SHP77 treated with DMSO at 0.1 percent for 48 hours (cell line): ENCODE data around the gene BATF3.

Experiments used
- DNase-seq: peaks from one replicate; lab custom pipeline; 2025; lab: John Stamatoyannopoulos, UW

The BATF3 gene

GRCh38 chr1:212684521-212685090 is 15.0 kb downstream of the BATF3 start:
- DNase-seq = no peak

- DNase-seq = no peak
These were observed 15.6 kb downstream of the BATF3 start for GRCh38 chr1:212684076-212684475.

- DNase-seq = no peak
These were observed 16.3 kb downstream of the BATF3 start for GRCh38 chr1:212683357-212683722.

DNA sequence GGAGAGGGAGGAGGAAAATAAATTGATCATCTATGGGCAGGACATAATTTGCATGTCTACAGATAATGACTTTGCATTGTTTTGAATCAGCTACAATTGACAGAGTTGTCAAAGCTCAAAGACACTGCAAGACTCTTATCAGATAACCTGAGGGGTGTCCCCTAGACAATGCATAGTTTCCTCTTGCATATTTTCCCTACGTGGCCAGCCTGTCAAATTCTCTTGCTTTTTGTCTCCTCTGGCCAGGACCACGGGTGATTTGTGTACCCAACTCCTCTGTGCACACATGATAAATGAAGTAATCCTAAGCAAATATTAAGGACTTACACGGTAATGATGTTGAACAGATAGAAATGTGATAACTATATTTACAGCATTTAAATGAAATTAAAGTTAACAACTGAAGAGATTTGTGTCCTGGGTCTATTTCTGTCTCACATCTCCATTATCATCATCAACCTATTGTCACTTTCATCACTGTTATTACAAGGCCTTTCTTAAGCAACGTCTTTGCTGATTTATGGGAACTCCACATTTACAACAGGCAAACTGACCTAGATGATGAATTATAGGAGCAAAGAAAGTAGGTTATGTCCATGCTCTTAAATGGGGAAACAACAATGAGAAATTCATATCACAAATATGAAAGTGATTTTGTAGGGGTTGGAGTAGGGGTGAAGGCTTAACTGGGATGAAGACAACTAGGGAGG is 18.8 kb downstream of the BATF3 start:
- no peak for DNase-seq

GRCh38 chr1:212678456-212679410 is 20.9 kb downstream of the BATF3 start:
- no peak for DNase-seq

DNA sequence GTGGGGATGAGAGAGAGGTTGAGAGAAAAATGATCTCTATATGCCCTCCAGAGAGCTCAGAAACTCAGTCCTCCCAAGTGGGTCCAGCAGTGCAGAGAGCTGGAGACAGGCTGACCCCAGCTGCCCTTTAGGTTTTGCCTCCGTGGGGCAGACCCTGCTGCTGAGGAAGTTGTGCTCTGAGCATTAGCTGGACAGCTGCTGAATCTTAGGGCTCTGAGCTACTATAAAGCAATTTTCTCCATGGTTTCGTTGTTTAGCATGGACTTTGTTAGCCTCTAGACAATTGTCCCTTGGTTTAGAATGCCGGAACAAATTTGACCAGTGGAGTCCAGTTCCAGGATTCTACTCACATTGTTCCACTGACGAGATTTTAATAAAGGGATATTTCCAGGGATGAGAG is 22.1 kb downstream of the BATF3 start:
- DNase-seq = no peak

DNA sequence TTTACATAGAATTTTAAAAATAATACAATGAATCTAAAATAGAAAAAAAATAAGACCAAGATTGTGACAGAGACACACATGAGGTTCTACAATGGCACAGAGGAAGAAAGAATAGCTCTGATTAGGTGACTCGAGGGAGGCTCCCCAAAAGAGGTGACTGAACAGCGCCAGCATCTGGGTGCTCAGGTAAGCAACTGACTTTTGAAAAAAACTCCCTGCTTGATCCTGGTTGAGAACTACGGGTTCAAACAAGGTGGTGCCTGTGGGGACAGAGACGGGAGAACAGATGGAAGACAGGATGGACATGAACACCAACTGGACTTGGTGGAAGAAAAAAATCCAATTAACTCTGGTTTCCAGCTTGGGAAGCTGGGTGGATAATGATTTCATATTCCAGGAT is 22.5 kb downstream of the BATF3 start:
- no peak for DNase-seq

DNA sequence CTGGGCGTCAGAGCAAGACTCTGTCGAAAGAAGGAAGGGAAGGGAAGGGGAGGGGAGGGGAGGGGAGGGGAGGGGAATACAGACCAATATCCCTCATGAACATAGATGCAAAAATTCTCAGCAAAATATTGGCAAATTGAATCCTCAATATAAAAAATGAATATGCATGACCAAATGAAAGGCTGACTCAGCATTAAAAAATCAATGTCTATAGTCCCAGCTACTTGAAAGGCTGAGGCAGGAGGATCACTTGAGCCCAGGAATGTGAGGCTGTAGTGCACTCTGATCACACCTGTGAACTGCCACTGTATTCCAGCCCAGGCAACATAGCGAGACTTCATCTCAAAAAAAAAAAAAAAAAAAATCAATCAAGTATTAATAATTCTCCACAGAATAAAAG is 24.0 kb downstream of the BATF3 start:
- no peak for DNase-seq

DNA sequence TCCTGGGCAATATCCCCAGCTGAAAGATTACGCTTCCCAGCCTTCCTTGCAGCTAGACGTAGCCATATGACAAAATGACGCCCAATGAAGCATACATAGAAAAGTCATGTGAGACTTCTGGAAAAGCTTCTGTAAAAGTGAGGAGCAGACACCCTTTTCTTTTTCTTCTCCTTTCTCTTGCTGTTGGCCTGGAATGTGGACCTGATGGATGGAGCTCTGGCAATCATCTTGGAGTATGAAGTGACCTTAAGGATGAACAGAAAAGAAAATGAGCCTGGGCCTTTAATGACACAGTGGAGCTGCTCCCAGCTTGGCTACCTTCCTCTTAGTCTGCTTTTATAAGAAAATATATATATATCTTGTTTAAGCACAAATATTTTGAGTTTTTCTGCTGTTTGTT is 24.8 kb downstream of the BATF3 start:
- no peak for DNase-seq

GRCh38 chr1:212671342-212672031 is 28.2 kb downstream of the BATF3 start:
- peak; percentile 62 for DNase-seq

DNA sequence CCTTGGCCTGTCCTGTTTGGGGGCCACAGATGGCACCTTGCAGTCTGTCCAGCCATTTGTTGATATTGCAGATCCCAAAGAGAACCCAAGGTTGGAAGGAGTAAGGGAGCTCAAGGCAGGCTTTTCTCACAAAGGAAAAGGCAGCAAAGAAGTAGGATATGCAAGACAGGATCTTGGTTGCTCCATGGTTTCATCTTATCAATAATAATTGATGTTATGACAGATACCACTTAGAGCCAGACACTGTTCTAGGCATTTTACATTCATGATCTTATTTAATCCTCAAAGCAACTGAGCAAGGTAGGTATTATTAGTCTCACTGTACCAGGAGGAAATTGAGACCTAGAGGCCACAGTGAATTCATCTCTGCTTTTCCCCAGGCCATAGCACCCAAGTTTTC is 28.8 kb downstream of the BATF3 start:
- DNase-seq = no peak

DNA sequence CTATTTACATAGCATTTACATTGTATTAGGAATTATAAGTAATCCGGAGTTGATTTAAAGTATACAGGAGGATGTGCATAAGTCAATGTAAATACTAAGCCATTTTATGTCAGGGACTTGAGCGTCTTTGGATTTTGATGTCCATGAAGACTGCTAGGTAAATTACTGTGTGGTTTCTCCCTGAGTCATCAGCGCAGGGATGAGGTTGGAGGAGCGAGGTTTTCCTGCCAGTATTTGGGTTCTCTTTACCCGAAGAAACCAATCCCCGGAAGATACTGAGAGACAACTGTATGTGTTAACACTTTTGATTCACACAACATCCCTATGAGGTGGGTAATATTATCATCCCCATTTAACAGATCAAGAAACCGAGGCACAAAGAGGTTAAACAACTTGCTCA is 29.3 kb downstream of the BATF3 start:
- DNase-seq = no peak

GRCh38 chr1:212669600-212669999 is 30.0 kb downstream of the BATF3 start:
- no peak for DNase-seq

- DNase-seq = no peak
These were observed 30.5 kb downstream of the BATF3 start for GRCh38 chr1:212669102-212669501.

DNA sequence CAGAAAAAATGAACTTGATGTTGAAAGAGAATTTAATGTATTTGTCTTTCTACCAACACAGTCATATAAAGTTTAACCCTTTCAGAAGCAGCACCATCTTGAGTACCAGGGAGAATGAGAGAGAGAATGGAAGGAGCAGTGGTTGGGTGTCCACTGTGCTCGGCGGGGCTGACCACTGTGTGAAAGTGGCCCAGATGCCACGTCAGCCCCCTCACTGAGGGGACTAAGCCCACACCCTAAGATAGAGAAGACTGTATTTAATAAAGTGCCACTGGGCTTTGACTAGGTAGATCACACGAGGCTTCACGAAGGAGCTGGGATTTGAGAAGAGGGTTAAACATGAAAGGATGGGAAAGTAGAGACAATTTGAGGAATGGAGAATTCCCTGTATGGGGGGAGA is 31.2 kb downstream of the BATF3 start:
- no peak for DNase-seq

DNA sequence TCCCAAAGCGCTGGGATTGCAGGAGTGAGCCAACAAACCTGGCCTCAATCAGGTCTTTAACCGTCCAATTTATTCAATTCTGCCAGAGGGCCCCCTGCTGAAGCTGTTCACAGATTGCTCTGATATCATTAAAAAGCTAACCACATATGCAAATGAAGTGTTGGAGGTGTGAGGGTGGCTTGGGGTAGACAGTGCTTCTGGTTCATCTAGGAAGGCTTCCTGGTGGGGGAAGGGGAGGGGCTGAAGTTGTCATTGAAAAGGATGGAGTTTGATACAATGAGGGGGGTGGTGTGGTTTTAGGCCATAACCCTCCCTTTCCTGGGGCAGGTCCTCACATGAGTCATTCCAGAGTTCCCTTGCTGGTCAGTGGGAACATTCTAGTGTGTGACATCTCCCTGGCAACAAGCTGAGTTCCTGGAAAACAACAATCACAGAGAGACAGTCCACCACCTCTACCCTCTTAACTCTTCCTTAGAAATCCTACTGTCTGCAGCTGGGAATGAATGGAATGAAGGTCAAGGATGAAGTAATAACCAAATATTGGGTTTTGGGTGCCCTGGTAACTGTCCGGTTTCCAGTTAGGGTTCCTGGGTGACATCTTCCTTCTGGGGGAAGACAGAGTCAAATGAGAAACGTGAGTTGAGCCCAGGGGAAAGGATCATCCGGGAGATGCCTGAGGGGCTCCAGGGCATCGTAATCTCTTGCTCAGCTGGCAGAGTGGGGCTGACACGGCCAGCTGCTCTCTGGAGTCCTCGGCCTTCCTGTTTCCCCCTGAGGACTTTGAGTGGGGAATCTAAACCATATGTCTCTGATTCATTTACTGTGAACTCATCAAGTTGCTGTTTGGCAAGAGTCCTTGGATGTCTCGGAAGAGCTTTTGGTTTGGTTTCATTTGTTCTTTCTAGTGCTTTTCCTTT is 32.2 kb downstream of the BATF3 start:
- DNase-seq = no peak

GRCh38 chr1:212666116-212666775 is 33.4 kb downstream of the BATF3 start:
- no peak for DNase-seq

DNA sequence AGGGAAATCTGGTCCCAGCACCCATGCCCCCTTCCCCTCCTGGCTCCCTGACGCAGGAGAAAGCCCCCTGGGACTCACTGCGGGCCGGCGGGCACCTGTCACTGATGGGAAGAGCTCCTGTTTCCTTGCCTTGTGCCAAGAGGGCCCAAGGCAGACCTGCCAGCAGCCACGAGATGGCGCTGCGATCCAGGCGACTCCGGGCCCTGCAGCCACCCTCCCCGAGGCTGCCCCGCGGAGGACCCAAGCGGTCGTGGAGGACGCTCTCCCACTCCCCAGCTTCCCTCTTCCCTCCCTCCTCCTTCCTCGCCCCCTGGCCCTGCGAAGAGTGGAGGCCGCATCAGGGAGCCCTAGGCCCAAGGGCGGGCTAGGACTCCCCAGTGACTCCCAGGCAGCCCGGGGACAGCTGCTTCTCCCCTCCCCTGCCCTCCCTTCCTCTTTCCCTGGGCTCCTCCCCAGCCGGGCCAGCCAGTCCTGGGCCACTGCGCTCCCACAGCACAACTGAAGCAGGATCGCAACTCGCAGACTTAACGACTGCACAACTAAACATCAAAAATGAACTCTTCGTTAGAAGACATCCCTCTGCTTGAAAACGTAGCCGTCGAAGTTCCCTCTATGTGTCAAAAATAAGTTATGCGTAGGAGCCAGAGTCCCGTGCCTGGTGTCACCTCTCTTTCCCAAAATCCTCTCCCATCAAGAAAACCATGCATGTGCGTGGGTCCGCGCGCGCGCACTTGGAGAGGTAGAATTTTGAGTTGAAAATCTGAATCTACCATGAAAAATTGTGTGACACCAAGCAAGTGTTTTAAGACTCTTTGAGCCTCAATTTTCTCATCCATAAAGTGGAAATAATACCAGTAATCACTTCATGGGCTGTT is 34.2 kb downstream of the BATF3 start:
- peak; percentile 76 for DNase-seq

GRCh38 chr1:212664409-212665199 is 35.0 kb downstream of the BATF3 start:
- DNase-seq = no peak
